GM12892 (cell line): Measurements from ENCODE around the gene ARSB. TPM values are rescaled to one million over a fixed set of nuclear protein-coding genes. Genes with fewer than 3 reads are reported as not detected.

Experiments
- DNase-seq: peaks from one replicate; pipeline ENCODE4 v3.0.0; 2011; ENCODE audit not compliant: insufficient read length
- FAIRE-seq: peaks from 2 replicates; lab custom pipeline; 2011; peaks lifted over from hg19 to GRCh38; lab: Jason Lieb, UNC
- POLR2A ChIP-seq: IDR thresholded peaks from 2 replicates; pipeline ENCODE4 v1.6.1; 2011; ENCODE audit warnings: low read depth, low read length, control low read depth
- POLR2AphosphoS5 ChIP-seq: IDR thresholded peaks from 2 replicates; pipeline ENCODE4 v1.6.1; 2011; ENCODE audit warnings: low read depth, low read length, control low read depth
- TAF1 ChIP-seq: IDR thresholded peaks from 2 replicates; pipeline ENCODE4 v1.6.1; 2011; ENCODE audit warnings: low read depth, mild to moderate bottlenecking, control low read depth, low read length, borderline replicate concordance
- polyA plus RNA-seq: library from polyadenylated mRNA; unstranded; fragments of >200 nt; gene quantifications from one replicate; pipeline ENCODE4 v1.2.1, GENCODE V29; 2012; ENCODE audit warnings: missing spikeins, inconsistent platforms; ENCODE audit not compliant: missing spikeins

Gene ARSB
- 3.3 TPM for polyA plus RNA-seq

DNA sequence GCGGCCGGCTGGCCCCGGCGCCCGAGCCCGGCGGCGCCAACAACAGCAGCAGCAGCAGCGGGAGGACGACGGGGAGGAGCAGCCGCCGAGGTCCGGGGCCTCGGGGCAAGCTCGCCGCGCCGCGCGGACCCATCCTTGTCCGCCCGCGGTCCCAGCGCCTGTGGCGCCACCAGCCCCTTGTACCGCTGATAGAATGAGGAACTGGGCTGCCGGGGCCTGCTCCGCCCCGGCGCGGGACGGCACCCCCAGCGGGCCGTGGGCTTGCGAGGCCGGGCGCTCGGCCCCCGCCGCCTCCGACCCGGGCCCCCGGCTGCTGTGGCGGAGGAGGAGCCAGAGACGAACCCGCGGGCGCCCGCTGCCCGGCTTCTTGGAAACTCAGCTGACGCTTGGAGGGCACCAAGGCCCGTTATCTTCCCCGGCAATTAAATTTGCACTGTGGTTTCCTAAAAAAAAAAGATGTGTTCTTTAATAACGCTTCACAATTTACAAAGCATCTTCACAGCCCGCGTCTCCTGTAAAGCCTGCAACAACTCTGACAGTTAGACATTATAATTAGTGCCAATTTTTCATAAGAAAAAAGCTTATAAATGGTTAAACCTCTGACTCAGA lies at the start of gene ARSB:
ARSB (minus strand) TSS at position 195 of the 609 bp plus-strand sequence; CDS start at position 133, 62 bp downstream.
- peak; percentile 33 for DNase-seq

DNA sequence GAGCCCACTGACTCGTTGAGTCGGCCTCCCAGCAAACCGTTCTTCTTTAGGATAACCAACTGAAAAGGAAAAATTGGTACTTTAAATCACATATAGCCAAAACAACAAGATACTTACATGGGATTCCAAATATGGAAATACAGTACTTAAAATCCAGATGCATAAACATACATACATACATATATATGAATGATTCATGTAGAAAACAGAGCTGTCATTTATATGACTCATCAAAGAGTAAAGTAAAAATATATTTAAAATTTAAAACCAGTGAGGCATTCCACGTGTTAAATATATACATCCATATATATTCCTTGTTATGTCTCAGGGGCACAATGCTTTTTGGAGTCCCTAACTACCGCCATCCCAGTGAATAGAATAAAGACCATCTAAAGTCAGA lies 47.7 kb upstream of the ARSB start:
- no peak for FAIRE-seq
- TF ChIP-seq POLR2A (no peak), TAF1 (no peak), POLR2AphosphoS5 (no peak)
- DNase-seq = no peak

More for the DNA sequence above, at the start of gene ARSB:
- peak; percentile 69; the same call in 1 of the 2 replicates for TF ChIP-seq TAF1
- peak; percentile 65 for TF ChIP-seq POLR2A
- TF ChIP-seq POLR2AphosphoS5 = 0 out of 2 replicates have a peak, but pooled peaks have one; percentile 14
- FAIRE-seq = no peak

DNA sequence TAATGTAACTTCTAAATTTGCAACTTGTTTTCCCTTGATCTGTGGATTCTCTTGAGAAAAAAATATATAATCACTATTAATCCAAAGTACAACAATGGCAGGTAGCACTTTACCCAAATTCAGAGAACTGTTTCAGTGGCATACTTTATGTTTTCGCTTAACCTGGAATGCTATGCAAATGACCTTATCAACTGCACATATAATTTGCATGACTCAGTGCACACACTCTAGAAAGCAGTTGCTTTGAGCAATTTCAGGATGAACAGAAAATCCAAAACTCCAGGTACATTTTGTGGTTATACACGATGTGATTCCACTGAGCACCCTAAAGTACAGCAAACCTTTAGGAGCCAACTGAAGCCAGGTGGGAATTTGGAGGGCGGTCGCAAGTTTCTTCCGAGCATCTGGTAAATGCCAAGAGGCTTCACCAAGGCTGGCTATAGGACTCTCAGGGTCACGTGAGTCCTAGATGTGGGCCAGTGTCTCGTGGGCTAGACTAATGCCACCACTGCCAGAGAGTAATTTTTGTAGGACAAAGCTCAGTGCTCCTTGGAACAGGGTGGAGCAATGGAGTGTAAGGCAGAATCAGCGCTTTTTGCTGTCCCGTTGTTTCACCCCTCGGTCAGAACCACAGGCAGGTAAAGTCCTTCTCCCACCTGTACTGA lies 47.1 kb upstream of the ARSB start:
- FAIRE-seq (no peak), DNase-seq (no peak)
- TF ChIP-seq POLR2AphosphoS5 = no peak

DNA sequence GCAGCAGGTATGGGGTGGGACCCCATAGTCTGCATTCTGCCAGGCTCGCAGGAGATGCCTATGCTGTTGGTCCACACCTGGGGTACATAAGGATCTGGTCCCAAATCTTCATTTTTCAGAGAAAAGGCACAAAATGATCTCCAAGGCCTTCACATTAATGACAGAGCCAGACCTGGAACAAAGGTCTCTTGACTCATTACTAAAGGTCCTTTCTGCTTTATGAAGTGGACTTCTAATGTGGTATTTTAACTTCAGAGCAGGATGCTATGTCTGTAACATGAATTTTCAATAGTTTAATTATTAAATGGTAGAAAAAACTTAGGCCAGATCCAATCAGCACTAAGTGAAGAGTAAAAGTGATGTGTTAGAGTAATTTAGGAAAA lies 46.4 kb upstream of the ARSB start:
- DNase-seq = no peak
- no peak for TF ChIP-seq POLR2A
- no peak for TF ChIP-seq TAF1
- TF ChIP-seq POLR2AphosphoS5 = no peak
- no peak for FAIRE-seq

DNA sequence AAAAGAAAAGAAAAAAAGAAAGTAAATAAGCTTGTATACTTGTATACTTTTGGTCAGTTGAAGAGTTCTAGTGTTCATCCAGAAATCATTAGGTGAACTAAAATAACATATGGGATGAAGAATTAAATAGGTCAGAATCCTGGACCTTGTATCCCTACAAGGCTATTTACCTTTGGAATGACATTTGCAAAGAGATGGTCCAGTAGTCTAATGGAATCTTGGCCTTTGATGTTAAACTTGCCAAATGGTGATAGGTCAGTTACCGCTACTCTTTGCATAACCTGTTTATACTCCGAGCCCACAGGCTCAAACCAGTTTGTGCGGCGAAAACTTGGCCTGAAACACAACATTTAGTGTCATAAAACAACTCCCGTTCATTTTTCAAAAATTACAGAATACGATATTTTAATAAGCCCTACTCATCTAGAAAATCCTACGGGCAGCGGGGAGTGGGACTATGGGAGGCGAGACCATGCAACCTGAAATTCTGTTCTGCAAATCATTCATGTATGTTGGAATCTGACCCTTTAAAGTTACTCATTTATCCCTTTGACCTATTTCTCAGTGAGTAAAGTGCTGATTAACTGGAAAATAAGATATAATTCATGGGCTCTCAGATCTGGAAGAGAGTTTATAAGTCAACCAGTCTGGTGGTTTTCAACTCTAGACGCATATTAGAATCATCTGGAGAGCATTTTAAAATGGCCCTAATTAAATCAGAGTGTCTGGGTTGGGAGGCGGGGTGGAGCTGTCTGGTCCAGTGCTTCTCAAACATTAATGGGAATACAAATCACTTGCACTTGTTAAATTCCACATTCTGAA lies 45.8 kb upstream of the ARSB start:
- FAIRE-seq = no peak
- DNase-seq = no peak
- no peak for TF ChIP-seq POLR2A
- TF ChIP-seq POLR2AphosphoS5 = no peak
- no peak for TF ChIP-seq TAF1

DNA sequence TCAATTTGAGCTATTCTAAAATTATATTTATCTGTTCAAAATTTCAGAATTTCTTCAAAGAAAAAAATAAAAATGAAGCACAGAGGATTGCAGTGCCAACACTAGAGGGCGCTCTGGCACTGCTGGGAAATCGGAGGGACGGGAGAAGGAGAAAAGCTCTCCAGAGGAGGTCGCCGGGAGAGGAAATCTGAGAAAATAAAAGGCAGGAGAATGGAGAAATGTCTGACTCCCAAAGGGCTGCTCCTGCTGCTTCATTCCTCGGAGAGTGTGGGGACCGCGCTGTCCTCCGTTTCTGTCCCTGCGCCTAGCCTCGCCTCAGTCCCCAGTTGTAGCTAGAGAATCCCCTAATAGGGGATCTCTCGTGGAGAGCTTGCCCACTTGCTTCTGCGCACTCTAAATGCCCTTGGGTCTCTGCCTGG lies 40.0 kb upstream of the ARSB start:
- no peak for DNase-seq
- TF ChIP-seq TAF1 (no peak), POLR2AphosphoS5 (no peak), POLR2A (no peak)

DNA sequence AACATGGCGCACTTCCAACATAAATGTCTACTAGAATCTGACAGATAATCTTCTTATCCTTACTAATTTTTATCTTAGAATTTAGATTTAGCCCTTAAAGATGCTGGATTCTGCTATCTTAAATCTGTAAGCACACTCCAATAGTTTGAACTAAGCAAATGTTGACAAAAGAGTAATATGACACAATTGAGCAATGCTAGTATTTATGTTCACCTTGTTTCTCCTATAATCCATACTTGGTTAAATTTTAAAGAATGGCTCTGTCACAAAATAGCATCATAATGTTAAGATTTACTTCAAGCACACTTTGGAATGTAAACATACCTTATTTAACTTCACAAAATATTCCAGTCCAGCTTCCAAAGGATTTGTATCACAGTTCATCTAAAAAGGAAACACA lies 38.8 kb upstream of the ARSB start:
- TF ChIP-seq POLR2AphosphoS5 = no peak
- no peak for TF ChIP-seq POLR2A
- TF ChIP-seq TAF1 = no peak
- FAIRE-seq (peak; percentile 17), DNase-seq (no peak)

More for the DNA sequence above, 40.0 kb upstream of the ARSB start:
- FAIRE-seq = no peak

DNA sequence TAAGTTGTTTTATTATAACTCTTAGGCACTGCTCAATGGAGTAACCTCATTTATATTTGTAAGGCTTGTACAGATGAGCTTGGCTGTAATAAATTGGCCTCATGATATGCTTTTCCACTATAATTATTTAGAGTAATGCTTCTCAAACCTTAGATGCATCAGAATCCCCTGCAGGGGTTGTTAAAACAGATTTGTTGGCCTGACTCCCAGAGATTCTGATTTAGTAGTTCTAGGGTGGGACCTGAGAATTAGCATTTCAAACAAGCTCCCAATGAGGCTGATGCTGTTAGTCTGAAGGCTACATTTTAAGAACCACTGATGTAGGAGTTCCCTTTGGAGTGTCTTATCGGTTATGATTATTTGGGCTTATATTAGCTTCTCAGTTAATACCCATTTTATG lies 38.2 kb upstream of the ARSB start:
- DNase-seq (no peak), FAIRE-seq (no peak)
- TF ChIP-seq TAF1 (no peak), POLR2A (no peak), POLR2AphosphoS5 (no peak)

DNA sequence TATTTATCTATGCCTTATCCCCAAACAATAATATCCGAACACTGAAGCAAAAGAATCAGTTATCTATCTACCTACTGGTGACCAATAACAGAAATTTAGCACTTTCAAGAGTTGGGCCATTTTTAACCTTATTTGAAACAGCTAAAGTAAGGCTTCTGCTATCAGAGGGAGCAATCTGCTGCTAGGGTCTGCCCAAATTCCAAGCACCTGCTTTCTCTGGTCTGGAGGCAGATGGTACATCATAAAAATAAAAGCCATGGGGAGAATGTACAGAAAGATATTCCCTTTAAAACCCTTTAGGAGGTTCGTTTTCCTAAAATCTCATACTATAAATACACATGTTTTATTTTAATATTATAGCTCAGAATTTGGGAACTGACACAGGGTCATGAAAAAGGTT lies 37.7 kb upstream of the ARSB start:
- FAIRE-seq (no peak), DNase-seq (no peak)
- no peak for TF ChIP-seq POLR2A
- no peak for TF ChIP-seq POLR2AphosphoS5
- TF ChIP-seq TAF1 = no peak

DNA sequence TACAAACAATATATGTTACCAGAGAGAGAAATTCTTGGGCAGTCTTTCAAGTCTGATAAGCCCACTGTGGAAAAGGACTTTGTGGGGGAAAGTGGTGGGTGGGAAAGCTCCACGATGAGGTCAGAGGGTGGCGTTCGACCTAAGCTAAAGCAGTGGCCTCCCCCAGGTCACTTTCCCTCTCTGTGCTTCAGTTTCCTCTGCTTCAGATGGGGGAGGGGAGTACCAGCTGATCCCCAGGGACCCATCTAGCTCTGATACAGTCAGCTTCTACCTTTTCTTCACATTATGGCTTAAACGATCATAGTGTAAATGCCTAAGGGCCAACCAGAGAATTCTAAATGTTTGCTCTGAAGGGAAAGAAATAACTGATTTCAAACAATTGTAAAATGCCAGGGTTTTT lies 36.6 kb upstream of the ARSB start:
- TF ChIP-seq POLR2A = no peak
- no peak for TF ChIP-seq TAF1
- no peak for TF ChIP-seq POLR2AphosphoS5
- no peak for FAIRE-seq
- DNase-seq = no peak

DNA sequence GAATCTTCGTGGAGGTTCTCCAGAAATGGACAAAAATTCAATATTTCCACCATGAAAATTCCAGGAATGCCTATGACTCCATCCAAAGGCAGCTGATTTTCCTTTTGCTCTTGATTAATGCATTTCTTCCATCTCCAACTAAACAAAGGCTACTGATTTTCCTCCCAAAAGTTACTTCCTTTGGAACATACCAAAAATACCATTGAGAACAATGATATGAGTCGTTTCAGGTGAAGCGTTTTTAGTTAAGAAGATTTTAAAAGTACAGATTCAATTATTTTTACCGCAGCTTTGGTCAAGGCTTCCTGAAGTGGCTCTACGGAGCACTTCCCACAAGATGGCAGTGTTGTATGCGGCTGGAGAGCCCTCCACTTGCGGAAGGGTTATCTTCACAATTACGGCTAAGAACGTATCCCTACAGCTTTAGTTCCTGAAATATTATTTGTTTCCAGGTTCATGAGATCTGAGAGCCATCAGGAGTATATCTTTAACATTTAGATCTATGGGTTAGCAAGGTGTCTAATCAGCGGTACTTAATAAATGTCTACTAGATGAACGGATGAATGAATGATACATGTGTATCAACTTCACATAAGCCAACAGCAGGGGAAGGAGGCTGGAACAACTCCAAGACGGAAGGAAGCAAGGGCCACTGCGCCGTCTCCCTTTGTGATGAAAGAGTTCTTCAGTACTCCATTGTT lies 35.9 kb upstream of the ARSB start:
- peak; percentile 87 for FAIRE-seq
- no peak for DNase-seq
- TF ChIP-seq TAF1 (no peak), POLR2A (no peak), POLR2AphosphoS5 (no peak)
